DMS153 treated with DMSO at 0.1 percent for 48 hours (cell line): Measurements from ENCODE around the gene SETD2.
"Not testable (repeated sequence)": the region's sequence is repeated elsewhere in the genome, so short reads cannot be mapped to it uniquely, and the experiment has no call there.

Source experiments
- DNase-seq: peaks from one replicate; lab custom pipeline; 2025; ENCODE audit not compliant: unreplicated experiment; lab: John Stamatoyannopoulos, UW

The SETD2 gene, protein sequence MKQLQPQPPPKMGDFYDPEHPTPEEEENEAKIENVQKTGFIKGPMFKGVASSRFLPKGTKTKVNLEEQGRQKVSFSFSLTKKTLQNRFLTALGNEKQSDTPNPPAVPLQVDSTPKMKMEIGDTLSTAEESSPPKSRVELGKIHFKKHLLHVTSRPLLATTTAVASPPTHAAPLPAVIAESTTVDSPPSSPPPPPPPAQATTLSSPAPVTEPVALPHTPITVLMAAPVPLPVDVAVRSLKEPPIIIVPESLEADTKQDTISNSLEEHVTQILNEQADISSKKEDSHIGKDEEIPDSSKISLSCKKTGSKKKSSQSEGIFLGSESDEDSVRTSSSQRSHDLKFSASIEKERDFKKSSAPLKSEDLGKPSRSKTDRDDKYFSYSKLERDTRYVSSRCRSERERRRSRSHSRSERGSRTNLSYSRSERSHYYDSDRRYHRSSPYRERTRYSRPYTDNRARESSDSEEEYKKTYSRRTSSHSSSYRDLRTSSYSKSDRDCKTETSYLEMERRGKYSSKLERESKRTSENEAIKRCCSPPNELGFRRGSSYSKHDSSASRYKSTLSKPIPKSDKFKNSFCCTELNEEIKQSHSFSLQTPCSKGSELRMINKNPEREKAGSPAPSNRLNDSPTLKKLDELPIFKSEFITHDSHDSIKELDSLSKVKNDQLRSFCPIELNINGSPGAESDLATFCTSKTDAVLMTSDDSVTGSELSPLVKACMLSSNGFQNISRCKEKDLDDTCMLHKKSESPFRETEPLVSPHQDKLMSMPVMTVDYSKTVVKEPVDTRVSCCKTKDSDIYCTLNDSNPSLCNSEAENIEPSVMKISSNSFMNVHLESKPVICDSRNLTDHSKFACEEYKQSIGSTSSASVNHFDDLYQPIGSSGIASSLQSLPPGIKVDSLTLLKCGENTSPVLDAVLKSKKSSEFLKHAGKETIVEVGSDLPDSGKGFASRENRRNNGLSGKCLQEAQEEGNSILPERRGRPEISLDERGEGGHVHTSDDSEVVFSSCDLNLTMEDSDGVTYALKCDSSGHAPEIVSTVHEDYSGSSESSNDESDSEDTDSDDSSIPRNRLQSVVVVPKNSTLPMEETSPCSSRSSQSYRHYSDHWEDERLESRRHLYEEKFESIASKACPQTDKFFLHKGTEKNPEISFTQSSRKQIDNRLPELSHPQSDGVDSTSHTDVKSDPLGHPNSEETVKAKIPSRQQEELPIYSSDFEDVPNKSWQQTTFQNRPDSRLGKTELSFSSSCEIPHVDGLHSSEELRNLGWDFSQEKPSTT (N-terminal part only)

DNA sequence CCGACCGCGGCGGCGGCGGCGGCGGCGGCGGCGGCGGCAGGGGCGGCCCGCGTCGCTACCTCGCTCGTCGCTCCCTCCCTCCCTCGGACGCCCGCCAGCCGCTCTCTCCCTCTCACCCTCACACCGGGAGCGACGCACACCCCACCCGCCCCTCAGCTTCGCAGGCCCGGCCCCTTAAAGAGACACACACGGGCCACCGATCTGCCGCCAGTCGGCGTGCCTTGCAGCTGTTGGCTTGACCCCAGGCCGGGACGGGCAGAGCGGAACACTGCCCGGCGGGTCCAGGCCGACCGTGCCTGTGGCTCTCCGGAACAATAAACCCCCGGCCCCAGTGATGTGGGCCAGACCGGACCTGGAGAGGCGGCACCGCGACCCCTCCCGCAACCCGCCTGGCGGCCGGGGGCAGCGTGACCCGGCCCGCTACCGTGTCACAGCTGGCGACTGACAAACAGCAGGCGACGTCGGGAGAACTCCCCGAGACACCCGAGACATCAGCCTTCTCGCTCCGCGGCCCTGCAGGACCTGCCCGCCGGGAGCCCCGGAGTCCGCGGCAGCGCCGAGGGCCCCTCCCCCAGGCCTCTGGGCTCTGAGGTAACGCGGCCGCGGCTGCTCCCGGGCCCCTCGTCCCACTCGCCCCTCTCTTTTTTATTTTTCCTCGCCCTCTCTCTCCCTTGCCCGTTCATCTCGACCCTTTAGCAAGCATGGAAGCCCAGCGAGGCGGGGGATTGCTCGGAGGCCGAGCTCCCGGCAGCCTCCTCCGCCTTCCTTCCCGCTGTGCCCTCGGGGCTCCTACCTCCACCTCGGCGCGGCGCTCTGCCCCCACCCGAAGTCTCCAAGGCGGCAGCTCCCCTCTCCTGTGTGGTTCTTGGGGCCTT is at the start of gene SETD2:
Gene SETD2, minus strand, starts transcription at position 107 of the 875 bp plus-strand sequence. CDS start 189 bp downstream, outside the sequence.
- DNase-seq: peak; percentile 37

DNA sequence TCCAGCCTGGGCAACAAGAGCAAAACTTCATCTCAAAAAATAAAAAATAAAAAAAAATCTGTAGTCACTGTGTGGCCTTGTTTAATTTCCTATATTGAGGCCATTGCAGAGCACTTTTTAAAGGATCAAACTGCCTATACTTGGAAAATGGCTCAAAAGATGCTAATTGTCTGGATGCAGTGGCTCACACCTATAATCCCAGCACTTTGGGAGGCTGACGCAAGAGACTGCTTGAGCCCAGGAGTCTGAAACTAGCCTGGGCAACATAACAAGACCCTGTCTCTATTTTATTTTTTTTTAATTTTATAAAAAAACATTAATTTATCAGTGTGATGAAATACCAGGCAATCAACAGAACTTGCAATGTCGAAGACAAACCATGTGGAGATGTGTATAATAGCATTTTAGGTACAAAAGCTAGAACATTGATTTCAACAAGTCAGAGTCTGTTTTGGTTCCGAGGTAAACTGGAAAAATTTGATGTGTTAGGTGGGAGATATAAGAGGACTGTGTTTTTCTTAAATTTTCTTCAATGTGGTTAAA is 47.0 kb upstream of the SETD2 start:
- DNase-seq: no peak

DNA sequence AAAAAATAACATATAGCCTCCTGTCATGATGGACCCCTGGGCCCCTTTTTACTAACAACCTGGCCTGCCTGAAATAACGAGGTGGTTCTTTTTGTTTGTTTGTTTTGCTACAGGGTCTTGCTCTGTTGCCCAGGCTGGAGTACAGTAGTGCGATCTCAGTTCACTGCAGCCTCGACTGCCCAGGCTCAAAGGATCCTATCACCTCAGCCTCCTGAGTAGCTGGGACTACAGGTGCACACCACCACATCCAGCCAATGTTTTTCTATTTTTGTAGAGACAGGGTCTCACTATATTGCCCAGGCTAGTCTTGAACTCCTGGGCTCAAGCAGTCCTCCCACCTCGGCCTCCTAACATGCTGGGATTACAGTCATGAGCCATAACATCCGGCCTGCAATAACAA is 42.1 kb upstream of the SETD2 start:
- DNase-seq: not testable (repeated sequence)

DNA sequence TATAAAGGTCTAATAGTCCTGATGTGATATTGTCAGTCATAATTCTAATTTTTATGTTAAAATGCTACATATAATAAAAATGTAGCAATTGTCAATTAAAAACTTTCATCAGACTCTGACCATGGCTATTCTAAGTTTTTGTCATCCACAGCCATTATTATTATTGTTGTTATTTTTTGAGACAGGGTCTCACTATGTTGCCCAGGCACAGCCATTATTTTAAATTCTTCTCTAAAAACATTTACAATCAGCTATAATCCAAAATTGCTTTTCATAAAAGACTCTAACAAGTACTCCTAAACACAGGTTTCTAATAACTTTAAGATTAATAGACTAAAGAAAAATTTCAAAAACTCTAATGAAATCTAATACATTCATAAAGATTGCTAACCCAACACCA is 41.0 kb upstream of the SETD2 start:
- DNase-seq: no peak

DNA sequence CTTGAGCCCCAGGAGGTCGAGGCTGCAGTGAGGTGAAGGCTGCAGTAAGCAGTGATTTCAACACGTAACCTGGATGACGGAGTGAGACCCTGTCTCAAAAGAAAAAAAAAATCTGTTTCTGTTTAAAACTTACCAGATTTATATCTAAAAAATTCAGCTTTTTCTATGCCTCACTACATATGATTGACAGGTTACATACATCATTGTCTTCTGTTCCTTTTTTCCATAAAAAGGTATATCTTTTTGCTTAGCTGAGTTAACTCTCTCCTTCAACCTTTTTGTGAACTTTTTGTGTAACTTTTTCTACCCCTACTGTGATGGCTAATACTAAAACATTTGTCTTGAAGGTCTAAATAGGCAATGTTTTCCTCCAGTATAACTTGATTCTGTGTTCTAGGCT is 38.6 kb upstream of the SETD2 start:
- DNase-seq: no peak

DNA sequence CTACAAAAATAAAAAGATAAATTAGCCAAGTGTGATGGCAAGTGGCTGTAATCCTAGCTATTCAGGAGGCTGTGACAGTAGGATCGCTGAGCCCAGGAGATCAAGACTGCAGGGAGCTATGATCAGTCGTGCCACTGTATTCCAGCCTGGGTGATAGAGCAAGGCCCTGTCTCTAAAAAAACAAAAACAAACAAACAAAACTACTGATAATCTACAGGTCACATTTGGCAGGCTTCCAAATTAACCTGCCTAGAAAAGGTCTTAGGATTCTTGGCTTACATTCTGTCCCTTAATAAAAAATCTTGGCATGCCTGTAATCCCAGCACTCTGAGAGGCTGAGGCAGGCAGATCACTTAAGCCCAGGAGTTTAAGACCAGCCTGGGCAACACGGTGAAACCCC is 33.4 kb upstream of the SETD2 start:
- DNase-seq: no peak

DNA sequence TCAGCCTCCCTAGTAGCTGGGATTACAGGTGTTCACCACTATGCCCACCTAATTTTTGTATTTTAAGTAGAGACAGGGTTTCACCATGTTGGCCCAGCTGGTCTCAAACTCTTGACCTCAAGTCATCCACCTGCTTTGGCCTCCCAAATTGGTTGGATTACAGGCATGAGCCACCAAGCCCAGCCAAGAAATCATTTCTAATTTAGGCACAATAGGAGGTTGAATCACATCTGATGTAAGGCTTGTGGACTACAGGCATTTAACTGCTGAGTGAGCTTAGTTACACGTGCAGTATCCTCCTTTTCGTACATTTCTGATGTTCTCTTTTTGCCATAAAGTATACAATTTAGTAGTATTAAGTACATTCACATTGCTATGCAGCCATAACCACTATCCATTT is 31.1 kb upstream of the SETD2 start:
- DNase-seq: no peak

DNA sequence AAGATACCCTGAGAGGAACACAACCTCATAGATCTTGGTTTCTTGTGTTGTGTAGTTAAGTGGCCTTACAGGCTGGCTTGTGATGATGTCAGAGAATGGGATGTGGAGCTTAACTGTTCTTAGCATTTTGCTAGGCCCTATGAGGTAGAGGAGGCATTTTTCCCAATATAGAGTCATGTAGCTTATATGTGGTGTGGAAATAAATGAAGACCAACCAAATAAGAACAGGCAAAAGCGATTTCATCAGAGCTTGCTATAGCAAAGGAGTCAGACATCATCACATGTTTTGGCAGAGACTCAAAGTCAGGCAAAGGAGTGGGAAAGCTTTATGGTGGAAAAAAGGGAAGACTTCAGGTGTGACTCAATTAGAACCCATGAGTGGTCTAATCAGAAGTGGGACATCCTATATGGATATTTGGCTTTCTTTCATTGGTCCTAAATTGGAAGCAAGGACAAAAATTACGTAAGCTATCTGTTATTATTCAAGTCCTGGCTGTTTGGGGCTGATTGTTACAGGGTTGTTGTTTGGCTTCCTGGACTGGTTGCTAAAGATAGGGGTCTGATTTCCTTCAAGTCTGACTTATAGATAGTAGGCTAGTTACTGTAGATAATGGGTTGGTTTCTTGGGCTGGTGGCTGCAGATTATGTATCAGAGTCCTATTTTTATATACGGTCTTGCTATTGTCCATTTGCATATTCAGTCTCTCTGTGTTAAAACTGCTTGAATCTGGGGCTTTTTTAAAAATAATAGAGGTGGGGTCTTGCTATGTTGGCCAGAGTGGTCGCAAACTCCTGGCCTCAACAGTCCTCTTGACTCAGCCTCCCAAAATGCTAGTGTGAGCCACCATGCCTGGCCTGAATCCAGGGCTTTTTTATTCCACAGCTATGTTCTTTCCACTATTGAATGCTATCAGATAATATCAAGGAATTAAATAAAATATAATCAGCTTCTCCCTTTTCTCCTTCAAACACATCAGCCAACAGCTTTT is 30.3 kb upstream of the SETD2 start:
- no peak for DNase-seq

DNA sequence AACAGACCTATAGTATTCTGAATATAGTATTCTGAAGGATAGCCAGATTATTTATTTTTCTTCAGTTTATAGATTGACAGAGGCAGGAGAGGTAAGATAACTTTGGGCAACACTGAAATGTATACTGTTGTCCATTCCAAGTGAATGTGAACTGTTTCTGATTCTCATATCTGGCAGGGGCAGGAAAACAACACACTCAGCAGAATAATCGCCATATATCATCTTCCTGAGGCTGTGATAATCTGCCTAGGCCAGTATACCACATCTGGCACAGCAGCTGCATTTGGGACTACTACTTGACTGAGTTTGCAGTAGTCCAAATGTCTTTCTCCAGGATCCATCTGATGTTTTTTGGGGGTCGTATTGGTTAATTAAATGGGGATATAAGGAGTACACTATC is 22.4 kb upstream of the SETD2 start:
- DNase-seq: no peak

DNA sequence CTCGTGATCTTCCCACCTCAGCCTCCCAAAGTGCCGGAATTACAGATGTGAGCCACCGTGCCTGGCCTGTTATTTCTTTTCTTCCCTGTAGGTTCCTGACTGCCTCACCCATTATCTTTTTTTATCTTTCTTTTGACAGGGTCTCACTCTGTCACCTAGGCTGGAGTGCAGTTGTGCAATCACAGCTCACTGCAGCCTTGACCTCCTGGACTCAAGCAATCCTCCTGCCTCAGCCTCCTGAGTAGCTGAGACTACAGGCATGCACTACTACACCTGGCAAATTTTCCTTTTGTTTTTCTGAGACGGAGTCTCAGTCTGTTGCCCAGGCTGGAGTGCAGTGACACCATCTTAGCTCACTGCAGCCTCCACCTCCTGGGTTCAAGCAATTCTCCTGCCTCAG is 17.8 kb upstream of the SETD2 start:
- DNase-seq: not testable (repeated sequence)

DNA sequence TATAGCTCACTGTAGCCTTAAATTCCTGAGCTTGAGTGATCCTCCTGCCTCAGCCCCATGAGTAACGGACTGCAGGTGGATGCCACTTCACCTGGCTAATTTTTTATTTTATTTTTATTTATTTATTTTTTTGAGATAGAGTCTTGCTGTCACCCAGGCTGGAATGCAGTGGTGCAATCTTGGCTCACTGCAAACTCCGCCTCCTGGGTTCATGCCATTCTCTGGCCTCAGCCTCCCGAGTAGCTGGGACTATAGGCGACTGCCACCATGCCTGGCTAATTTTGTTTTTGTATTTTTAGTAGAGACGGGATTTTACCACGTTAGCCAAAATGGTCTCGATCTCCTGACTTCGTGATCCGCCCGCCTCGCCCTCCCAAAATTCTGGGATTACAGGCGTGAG is 16.1 kb upstream of the SETD2 start:
- DNase-seq: not testable (repeated sequence)

DNA sequence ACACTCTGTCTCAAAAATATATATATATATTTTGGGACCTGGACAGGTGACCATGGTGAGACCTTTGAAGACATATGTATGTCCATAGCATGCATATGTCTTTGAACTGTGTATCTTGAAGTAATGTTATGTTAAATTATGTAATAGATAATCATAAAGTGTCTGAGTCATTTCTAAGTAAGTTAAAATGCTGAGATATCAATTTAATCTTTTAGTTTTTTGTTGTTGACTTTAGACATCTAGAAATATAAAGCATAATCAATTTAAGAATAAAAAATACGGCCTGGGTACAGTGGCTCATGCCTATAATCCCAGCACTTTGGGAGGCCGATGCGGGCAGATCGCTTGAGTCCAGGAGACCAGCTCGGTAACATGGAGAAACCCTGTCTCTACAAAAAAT is 12.7 kb upstream of the SETD2 start:
- no peak for DNase-seq

DNA sequence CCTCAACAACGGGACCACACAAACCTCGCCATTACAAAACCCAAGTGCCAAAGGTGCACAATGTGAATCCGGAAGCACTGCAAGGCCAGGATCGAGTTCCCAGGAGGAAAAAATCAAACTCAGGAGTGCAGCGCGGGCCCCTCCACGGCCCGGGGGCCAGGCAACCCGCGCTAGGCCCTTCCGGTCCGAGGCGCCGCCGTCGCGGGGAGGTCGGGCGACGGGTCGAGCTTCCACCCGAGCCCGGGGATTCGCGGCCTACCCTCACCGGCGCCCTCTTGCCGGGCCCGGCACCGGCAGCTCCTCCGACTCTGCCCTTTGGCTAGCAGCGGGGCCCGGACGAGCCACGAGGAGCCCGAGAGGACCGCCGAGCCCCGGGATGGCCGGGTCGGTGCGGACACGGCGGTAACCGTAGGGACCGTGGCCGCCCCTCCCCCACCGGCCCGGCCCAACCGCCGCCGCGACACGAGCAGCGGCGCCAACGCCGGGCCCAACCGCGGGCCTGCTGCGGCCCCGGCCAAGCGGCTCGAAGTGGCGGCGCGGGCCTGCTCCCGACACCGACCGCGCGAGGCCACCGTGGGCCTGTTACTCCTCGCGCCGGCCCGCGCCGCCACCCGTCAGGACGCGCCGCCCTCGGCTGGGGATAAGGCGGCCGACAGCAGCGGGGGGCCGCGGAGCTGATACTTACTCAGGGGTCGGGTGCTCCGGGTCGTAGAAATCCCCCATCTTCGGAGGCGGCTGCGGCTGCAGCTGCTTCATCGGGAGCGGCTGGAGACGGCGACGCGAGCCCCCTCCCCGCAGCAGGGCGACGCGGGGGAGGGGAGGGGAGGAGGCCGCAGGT is 525 bp downstream of the SETD2 start:
- DNase-seq: no peak

DNA sequence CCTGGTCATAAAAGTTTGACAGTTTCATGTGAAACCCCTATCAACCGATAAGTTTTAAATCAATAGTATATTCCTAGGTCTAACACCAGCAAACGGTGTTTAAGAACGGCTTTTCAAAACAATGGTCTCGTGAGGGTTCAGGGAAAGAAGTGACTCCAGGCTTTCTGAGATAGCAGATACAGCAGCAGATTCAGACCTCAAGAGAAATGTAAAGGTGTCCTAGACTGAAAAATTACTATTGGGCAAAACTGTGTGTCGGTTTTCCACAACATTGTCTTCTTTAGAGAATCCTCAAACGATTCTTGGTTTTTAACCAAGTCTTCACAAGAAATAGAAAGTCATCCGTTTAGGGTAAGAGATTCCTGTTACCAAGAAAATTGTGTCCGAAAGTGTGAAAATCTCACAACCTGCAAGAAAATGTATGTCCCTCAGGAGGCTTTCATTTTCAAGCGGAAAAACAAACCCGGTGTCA is 1.2 kb downstream of the SETD2 start:
- no peak for DNase-seq

DNA sequence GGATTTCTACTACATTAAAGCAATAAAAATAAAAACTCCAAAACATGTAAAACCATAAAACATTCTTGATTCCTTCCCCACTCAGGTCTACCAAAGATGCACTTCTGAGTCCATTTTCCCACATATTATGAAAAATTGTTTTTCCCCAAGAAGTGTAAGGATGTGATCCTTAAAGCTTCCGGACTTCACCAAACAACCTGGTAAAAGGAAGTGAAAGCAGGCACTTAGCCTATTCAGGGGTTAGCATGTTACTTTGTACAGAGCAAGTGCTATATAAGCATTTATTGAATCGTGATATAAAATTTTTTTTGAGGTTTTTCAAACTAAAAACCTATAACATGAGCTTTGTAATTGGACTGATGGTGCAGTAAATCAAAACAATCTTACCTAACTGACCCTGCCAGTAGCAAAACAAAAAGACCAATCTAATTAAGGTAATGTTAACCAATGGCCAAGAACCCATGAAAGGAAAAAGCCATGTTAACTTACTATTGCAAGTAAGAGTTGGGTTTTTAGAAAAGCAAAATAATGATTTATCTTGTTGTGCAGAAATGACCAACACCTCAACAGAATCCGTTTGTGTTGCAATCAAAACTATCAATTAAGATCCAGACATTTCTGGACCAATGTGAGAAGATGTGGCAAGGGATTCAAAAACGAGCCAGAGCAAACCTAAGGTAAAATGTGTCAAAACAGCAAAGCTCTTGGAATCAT is 1.8 kb downstream of the SETD2 start:
- DNase-seq: no peak

DNA sequence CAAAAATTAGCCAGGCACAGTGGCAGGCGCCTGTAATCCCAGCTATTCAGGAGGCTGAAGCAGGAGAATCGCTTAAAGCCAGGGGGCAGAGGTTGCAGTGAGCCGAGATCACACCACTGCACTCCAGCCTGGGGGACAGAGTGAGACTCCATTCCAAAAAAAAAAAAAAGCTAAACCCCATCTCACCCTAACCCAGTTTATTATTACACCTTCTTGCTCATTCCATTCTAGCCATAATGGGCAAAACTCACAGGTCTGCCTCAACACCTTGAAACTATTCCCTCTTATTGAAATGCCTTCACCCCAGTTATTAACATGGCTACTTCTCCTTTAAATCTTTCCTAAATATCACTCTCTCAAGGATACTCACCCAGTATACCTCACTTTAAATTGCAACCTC is 4.1 kb downstream of the SETD2 start:
- no peak for DNase-seq

DNA sequence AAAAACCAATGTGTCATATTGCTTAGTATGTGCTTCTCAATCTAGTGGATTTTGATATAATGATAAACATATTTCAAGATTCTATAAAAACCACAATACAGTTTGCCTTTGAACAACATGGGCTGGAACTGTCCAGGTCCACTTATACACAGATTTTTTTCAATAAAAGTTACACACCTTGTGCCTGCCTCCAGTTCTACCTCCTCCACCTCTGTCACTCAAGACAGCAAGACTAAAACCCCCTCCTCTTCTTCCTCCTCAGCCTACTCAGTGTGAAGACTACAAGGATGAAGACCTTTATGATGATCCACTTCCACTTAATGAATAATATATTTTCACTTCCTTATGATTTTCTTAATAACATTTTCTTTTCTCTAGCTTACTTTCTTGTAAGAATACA is 5.7 kb downstream of the SETD2 start:
- DNase-seq: no peak
